Neutrophil (primary cell): ENCODE measurements around the gene GALNT9.

ENCODE experiments used
- H3K27ac ChIP-seq: fragments of 200-600 bp; sonication (generic); 2 replicates; pipeline ENCODE4 v1.5.1; 2016; ENCODE audit warnings: mild to moderate bottlenecking, moderate library complexity
- H3K27me3 ChIP-seq: fragments of 200-600 bp; sonication (generic); 2 replicates; pipeline ENCODE4 v1.6.0; 2016; ENCODE audit warnings: mild to moderate bottlenecking
- H3K36me3 ChIP-seq: fragments of 200-600 bp; sonication (generic); 2 replicates; pipeline ENCODE4 v1.5.1; 2017
- H3K4me1 ChIP-seq, 2 experiments: fragments of 200-600 bp in 1 of 2; sonication (generic) in 1 of 2; 1 replicate in 1 of 2; 2 replicates in 1 of 2; pipeline versions ENCODE4 v1.5.1 to v1.6.1; 2013 to 2016; ENCODE audit warnings: low read depth in 1 of 2, low read length in 1 of 2, mild to moderate bottlenecking in 1 of 2, moderate library complexity in 1 of 2; ENCODE audit not compliant: control insufficient read depth in 1 of 2, insufficient read depth in 1 of 2
- H3K4me3 ChIP-seq, 2 experiments: fragments of 200-600 bp in 1 of 2; sonication (generic) in 1 of 2; 1 replicate in 1 of 2; 2 replicates in 1 of 2; pipeline ENCODE4 v1.5.1; 2013 to 2016; ENCODE audit warnings: low read depth in 1 of 2, low read length in 1 of 2, mild to moderate bottlenecking in 1 of 2, moderate library complexity in 1 of 2
- H3K9me3 ChIP-seq: fragments of 200-600 bp; sonication (generic); 2 replicates; pipeline ENCODE4 v1.5.1; 2016
- CTCF ChIP-seq: fragments of 200-600 bp; sonication (generic); IDR thresholded peaks from 2 replicates; pipeline ENCODE4 v1.5.1; 2016; ENCODE audit warnings: antibody characterized with exemption

GALNT9 gene

GRCh38 chr12:132346471-132347175, 17.2 kb upstream of the GALNT9 start:
- peaks cover 18% of the 10 kb centered on the region for H3K27me3 ChIP-seq
- H3K36me3 ChIP-seq = no peaks in the 10 kb centered on the region
- no peak for TF ChIP-seq CTCF
- H3K4me1 ChIP-seq = peaks cover 15% of the 10 kb centered on the region in 2 experiments
- H3K9me3 ChIP-seq = no peaks in the 10 kb centered on the region
- H3K4me3 ChIP-seq = no peak overlapping the region
- H3K27ac ChIP-seq = no peak overlapping the region

DNA sequence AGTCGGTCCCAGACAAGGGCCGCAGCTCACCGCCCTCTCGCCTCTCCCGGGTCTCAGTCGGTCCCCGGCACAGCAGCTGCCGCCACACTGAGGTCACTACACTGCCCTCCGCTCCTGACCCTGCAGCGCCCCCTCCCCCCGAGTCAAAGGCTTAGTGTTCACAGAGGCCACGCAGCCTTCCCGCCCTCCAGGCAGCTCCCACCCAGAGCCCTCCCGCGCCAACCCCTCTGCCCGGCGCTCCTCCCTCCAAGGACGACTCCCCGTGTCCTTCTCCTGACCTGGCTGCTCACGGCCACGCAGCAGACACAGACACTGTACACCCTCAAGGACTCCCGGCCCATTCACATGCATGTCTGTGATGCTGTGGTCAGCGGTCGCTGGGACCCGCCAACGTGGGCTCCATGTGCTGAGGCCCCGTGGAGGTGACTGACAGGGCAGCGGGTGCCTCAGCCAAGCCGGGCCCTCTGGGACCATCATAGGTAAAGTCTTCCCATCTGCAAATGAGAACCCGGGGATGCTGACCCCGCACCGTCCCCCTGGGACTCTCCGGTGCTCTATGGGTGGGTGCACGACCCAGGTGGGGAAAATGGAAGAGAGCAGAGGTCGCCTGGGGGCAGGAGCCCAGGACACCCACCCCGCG, 16.3 kb upstream of the GALNT9 start:
- no peak overlapping the region for H3K27ac ChIP-seq
- TF ChIP-seq CTCF = no peak
- no peaks in the 10 kb centered on the region for H3K9me3 ChIP-seq
- H3K27me3 ChIP-seq = peaks cover 18% of the 10 kb centered on the region
- H3K4me1 ChIP-seq = peaks cover 15% of the 10 kb centered on the region in 2 experiments
- no peak overlapping the region for H3K4me3 ChIP-seq
- H3K36me3 ChIP-seq = no peaks in the 10 kb centered on the region

DNA sequence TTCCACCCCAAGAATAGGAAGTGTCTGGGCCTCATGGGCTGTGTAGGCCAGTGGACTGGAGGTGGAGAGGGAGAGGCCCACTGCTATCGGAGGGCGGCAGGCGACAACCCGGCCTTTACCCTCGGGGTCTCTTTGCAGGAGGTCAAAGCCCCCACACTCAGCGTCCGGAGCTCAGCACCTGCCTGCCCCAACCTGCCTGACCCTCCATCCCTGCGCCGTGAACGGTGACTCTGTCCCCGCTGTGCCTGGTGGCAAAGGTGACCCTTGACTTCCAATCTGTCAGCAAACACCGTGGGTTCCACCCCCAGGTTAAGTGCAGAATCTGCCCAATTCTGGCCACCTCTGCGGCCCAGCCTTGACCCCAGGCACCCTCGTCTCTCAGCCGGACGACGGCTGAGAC, 15.7 kb upstream of the GALNT9 start:
- no peaks in the 10 kb centered on the region for H3K9me3 ChIP-seq
- peaks cover 15% of the 10 kb centered on the region in 2 experiments for H3K4me1 ChIP-seq
- no peak for TF ChIP-seq CTCF
- H3K27me3 ChIP-seq = peaks cover 18% of the 10 kb centered on the region
- no peak overlapping the region for H3K4me3 ChIP-seq
- H3K27ac ChIP-seq = no peak overlapping the region
- no peaks in the 10 kb centered on the region for H3K36me3 ChIP-seq

- peaks cover 15% of the 10 kb centered on the region in 2 experiments for H3K4me1 ChIP-seq
- H3K27me3 ChIP-seq = peaks cover 18% of the 10 kb centered on the region
- H3K9me3 ChIP-seq = no peaks in the 10 kb centered on the region
- H3K36me3 ChIP-seq = no peaks in the 10 kb centered on the region
- H3K27ac ChIP-seq = no peak overlapping the region
- no peak for TF ChIP-seq CTCF
- no peak overlapping the region for H3K4me3 ChIP-seq
These were observed 15.2 kb upstream of the GALNT9 start for GRCh38 chr12:132344601-132345000.

GRCh38 chr12:132344181-132344580, 14.8 kb upstream of the GALNT9 start:
- peaks cover 18% of the 10 kb centered on the region for H3K27me3 ChIP-seq
- no peaks in the 10 kb centered on the region for H3K36me3 ChIP-seq
- no peak overlapping the region for H3K4me3 ChIP-seq
- TF ChIP-seq CTCF = no peak
- H3K9me3 ChIP-seq = no peaks in the 10 kb centered on the region
- peaks cover 15% of the 10 kb centered on the region in 2 experiments for H3K4me1 ChIP-seq
- no peak overlapping the region for H3K27ac ChIP-seq
